ENCODE measurements around the gene ZNF579.
"Not testable (repeated sequence)": the region's sequence is repeated elsewhere in the genome, so short reads cannot be mapped to it uniquely, and the experiment has no call there.

DNA sequence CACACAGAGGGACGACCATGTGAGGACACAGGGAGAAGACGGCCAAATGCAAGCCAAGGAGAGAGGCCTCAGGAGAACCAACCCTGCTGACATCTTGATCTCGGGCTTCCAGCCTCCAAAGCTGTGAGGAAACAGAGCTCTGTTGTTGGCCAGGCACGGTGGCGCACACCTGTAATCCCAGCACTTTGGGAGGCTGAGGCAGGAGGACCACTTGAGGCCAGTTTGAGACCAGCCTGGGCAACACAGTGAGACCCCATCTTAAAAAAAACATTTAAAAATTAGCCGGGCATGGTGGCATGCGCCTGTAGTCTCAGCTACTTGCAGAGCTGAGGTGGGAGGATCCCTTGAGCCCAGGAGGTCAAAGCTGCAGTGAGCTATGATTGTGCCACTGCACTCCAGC is 46.4 kb downstream of the ZNF579 start:
- not testable (repeated sequence) for TF ChIP-seq CTCF (IDR thresholded peaks at IDR 0.05); EP300 (IDR thresholded peaks at IDR 0.05); POLR2A (IDR thresholded peaks at IDR 0.05; ENCODE audit: low read depth)
